ENCODE data around the gene CLTC.

Gene CLTC

DNA sequence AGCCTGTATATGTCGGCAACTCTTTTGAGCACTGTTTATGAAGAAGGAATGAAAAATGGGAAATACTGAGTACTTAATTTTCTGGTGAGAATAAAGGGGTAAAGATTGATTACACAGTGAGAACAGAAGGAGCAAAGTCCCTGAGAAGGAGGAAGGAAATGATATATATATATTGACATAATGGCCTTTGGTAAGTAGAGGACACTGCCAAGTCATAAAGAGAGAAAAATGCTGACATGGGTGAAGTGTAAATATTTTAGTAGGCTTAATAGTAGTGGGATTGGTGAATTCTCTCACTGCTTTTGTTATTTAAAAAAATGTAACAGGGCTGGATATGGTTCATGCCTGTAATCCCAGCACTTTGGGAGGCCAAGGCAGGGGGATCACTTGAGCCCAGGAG, 103.9 kb downstream of the CLTC start:
- TF ChIP-seq REST (IDR thresholded peaks at IDR 0.05; ENCODE audit: insufficient read depth in 1 of 2, low read depth in 2 of 2, low read length in 2 of 2), result no peak
- TF ChIP-seq POLR2AphosphoS5 (IDR thresholded peaks at IDR 0.05; ENCODE audit: low read depth, low read length), result no peak
- no peak for TF ChIP-seq FOXP2 (optimal IDR thresholded peaks at IDR 0.05; ENCODE audit: borderline replicate concordance, extremely low read depth, extremely low read length, insufficient read depth)
- TF ChIP-seq SIN3A (IDR thresholded peaks at IDR 0.05; ENCODE audit: borderline replicate concordance, insufficient read depth, low read length), result no peak
- no peak for TF ChIP-seq TAF1 (IDR thresholded peaks at IDR 0.05; ENCODE audit: borderline replicate concordance, insufficient read depth, low read length)

GRCh38 chr17:59725691-59726090, 106.0 kb downstream of the CLTC start:
- no peak for TF ChIP-seq REST (IDR thresholded peaks at IDR 0.05; ENCODE audit: insufficient read depth in 1 of 2, low read depth in 2 of 2, low read length in 2 of 2)
- no peak for TF ChIP-seq POLR2AphosphoS5 (IDR thresholded peaks at IDR 0.05; ENCODE audit: low read depth, low read length)
- TF ChIP-seq SIN3A (IDR thresholded peaks at IDR 0.05; ENCODE audit: borderline replicate concordance, insufficient read depth, low read length), result no peak
- TF ChIP-seq FOXP2 (optimal IDR thresholded peaks at IDR 0.05; ENCODE audit: borderline replicate concordance, extremely low read depth, extremely low read length, insufficient read depth), result no peak

DNA sequence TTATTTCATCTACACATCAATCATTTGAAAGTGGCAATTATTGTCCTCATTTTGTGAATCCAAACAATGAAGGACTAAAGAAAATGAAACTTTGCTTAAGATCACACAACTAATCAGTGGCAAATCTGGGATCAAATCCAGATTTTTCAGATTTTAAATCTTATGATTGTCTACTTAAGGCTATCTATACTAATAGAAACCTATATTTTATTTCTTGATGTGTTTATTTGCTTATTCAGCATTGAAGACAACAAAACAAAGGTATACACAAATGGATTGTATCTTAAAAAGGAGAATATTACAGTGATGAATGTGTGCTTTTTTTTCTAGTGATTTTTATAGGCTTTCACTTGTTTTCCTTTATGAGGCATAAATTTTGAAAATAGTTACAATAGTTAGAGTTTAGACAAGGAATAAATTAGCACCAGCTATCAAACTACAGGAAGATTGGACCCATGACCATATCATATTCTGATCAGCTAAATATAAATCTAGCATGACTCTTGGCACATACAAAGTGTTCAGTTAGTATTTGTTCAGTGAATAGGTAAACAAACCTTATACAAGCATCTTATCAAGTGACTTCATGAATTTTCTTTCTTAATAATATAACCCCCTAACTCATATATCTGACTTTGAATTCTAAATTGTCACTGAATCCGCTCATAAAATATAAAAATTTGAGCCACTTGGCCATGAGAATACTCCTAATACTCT, 108.3 kb downstream of the CLTC start:
- TF ChIP-seq REST (IDR thresholded peaks at IDR 0.05; ENCODE audit: insufficient read depth in 1 of 2, low read depth in 2 of 2, low read length in 2 of 2), result no peak
- no peak for TF ChIP-seq TAF1 (IDR thresholded peaks at IDR 0.05; ENCODE audit: borderline replicate concordance, insufficient read depth, low read length)
- TF ChIP-seq FOXP2 (optimal IDR thresholded peaks at IDR 0.05; ENCODE audit: borderline replicate concordance, extremely low read depth, extremely low read length, insufficient read depth), result no peak
- no peak for TF ChIP-seq POLR2AphosphoS5 (IDR thresholded peaks at IDR 0.05; ENCODE audit: low read depth, low read length)
- TF ChIP-seq SIN3A (IDR thresholded peaks at IDR 0.05; ENCODE audit: borderline replicate concordance, insufficient read depth, low read length), result no peak

DNA sequence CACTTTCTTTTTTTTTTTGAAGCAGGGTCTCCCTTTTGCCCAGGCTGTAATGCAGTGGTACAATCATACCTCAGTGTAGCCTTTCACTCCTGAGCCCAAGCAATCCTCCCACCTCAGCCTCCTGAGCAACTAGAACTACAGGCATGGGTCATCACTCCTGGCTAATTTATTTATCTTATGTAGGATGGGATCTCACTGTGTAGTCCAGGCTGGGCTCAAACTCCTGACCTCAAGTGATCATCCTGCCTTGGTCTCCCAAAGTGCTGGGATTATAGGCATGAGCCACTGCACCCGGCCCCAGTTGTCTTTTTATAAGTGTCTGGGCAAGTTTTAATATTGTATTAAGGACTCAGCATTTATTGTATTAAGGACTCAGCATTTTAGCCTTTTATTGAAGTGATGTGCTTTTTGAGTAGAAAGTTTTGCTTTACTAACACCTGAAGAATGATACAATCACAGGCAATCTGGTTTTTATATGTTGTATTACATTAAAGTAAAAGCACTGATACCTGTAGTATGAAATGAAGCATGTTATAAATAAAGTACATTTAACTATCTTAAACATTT, 110.7 kb downstream of the CLTC start:
- no peak for TF ChIP-seq REST (IDR thresholded peaks at IDR 0.05; ENCODE audit: insufficient read depth in 1 of 2, low read depth in 2 of 2, low read length in 2 of 2)
- TF ChIP-seq POLR2AphosphoS5 (IDR thresholded peaks at IDR 0.05; ENCODE audit: low read depth, low read length), result no peak
- TF ChIP-seq TAF1 (IDR thresholded peaks at IDR 0.05; ENCODE audit: borderline replicate concordance, insufficient read depth, low read length), result no peak
- TF ChIP-seq FOXP2 (optimal IDR thresholded peaks at IDR 0.05; ENCODE audit: borderline replicate concordance, extremely low read depth, extremely low read length, insufficient read depth), result no peak
- TF ChIP-seq SIN3A (IDR thresholded peaks at IDR 0.05; ENCODE audit: borderline replicate concordance, insufficient read depth, low read length), result no peak
